Pancreas (tissue), 10 donors: Measurements from ENCODE around the gene TC2N. TPM values are rescaled to one million over a fixed set of nuclear protein-coding genes. Genes with fewer than 3 reads are reported as not detected.

ENCODE experiments used
- ATAC-seq, 4 donors: fragments of 200-7000 bp; cut with Tn5 transposase; one replicate each; pipeline versions ENCODE4 v1.8.0 to v1.9.1; 2020; ENCODE audit warnings: mild to moderate bottlenecking in 4 of 4, moderate library complexity in 4 of 4
- DNase-seq, 6 donors: peaks; one replicate each; pipeline ENCODE4 v3.0.0-alpha.2; 2020
- FAIRE-seq: peaks from 2 replicates; lab custom pipeline; 2012; peaks lifted over from hg19 to GRCh38; lab: Jason Lieb, UNC
- H3K27ac ChIP-seq, 4 donors: fragments of 200-600 bp; sonication (generic); 1 replicate in 3 of 4; 2 replicates in 1 of 4; pipeline versions ENCODE4 v1.5.0 to v1.8.0; 2020
- H3K27me3 ChIP-seq, 4 donors: fragments of 200-600 bp; one replicate each; pipeline ENCODE4 v1.8.0; 2021
- H3K36me3 ChIP-seq, 3 donors: fragments of 200-600 bp; sonication (generic) in 1 of 3; one replicate each; pipeline versions ENCODE4 v1.5.0 to v1.8.0; 2020 to 2021
- H3K4me1 ChIP-seq, 3 donors: fragments of 200-600 bp; one replicate each; pipeline ENCODE4 v1.8.0; 2021
- H3K4me3 ChIP-seq, 4 donors: fragments of 200-600 bp; sonication (generic) in 2 of 4; one replicate each; pipeline versions ENCODE4 v1.5.0 to v1.8.0; 2020 to 2021
- H3K9me3 ChIP-seq, 4 donors: fragments of 200-600 bp; one replicate each; pipeline ENCODE4 v1.8.0; 2021
- WGBS, 2 donors: extraction: QIAGEN DNeasy Blood & Tissue Kit; methylation state at CpG; one replicate each; pipeline ENCODE4 v1.1.7; 2013; 5-methylcytosine and 5-hydroxymethylcytosine counted together
- intact Hi-C, 3 donors: fragments of 100-400 bp; cut with DNase I; formaldehyde crosslinking; loops; one replicate each; pipeline versions ENCODE4 v1.11.1 to v1.14.2; 2022
- polyA plus RNA-seq, 2 donors: library from polyadenylated mRNA; stranded (reverse); fragments of 200-250 nt; gene quantifications; one replicate each; pipeline ENCODE4 v1.2.3, GENCODE V29; 2013
- total RNA-seq, 6 donors: library from RNA; stranded (reverse); fragmentation: NEBNext Ultra II Directional in 4 of 6; extraction: Animal tissue kit (Norgen Biotek cat#: 25700) in 4 of 6; gene quantifications; one replicate each; pipeline versions ENCODE4 v1.2.1 to v1.2.4, GENCODE V29; 2021 to 2023
- TF ChIP-seq, protein P1 (sequence below), 4 donors: fragments of 200-600 bp; sonication (generic) in 3 of 4; IDR thresholded peaks; one replicate each; pipeline versions ENCODE4 v1.5.0 to v1.8.0; 2021; ENCODE audit warnings: antibody characterized with exemption in 4 of 4
- donor health status: healthy with polysubstance abuse.
- donor health status: DM: no; HTN: no; CAD: no; lungs with moderate emphysema.
- donor health status: DM: no; HTN: no; CAD: no.
- donor health status: control.
- donor health status: control.
- donor health status: Bipolar disorder and iron deficiency.
- donor health status: DM: yes; HTN: yes; CAD: no.
- donor health status: DM: no; HTN: no; CAD: no.
- donor health status: DM: no; HTN: no; CAD: no.
- donor health status: DM: yes; HTN: yes; CAD: no.

The TC2N gene
- total and polyA plus RNA-seq, 8 donors = 23.9 to 215 (median 112) TPM

DNA sequence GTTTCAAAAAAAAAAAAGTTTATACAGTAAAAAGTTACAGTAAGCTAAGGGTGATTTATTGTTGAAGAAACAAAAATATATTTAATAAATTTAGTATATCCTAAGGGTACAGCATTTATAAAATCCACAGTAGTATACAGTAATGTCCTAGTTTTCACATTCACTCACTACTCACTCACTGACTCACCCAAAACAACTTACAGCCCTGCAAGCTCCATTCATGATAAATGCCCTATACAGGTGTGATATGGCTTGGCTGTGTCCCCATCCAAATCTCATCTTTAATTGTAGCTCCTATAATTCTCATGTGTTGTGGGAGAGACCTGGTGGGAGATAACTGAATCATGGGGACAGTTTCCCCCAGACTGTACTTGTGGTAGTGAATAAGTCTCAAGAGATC is 61.7 kb downstream of the TC2N start:
- TF ChIP-seq, protein P1, sequence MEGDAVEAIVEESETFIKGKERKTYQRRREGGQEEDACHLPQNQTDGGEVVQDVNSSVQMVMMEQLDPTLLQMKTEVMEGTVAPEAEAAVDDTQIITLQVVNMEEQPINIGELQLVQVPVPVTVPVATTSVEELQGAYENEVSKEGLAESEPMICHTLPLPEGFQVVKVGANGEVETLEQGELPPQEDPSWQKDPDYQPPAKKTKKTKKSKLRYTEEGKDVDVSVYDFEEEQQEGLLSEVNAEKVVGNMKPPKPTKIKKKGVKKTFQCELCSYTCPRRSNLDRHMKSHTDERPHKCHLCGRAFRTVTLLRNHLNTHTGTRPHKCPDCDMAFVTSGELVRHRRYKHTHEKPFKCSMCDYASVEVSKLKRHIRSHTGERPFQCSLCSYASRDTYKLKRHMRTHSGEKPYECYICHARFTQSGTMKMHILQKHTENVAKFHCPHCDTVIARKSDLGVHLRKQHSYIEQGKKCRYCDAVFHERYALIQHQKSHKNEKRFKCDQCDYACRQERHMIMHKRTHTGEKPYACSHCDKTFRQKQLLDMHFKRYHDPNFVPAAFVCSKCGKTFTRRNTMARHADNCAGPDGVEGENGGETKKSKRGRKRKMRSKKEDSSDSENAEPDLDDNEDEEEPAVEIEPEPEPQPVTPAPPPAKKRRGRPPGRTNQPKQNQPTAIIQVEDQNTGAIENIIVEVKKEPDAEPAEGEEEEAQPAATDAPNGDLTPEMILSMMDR (IDR thresholded peaks at IDR 0.05) = no peak
- H3K27me3 ChIP-seq = no peaks in the 10 kb centered on the region
- intact Hi-C loops = no loop called here
- H3K4me3 ChIP-seq = no peak overlapping the region
- DNase-seq (no peak), FAIRE-seq (no peak), ATAC-seq (peak in 1 of 4 donors; percentile 8)
- peaks cover 0 to 5% (median under 1%) of the 10 kb centered on the region in 3 donors for H3K4me1 ChIP-seq
- H3K36me3 ChIP-seq = peaks cover 0 to 69% (median 24%) of the 10 kb centered on the region in 3 donors
- no peaks in the 10 kb centered on the region for H3K9me3 ChIP-seq
- H3K27ac ChIP-seq = no peak overlapping the region

DNA sequence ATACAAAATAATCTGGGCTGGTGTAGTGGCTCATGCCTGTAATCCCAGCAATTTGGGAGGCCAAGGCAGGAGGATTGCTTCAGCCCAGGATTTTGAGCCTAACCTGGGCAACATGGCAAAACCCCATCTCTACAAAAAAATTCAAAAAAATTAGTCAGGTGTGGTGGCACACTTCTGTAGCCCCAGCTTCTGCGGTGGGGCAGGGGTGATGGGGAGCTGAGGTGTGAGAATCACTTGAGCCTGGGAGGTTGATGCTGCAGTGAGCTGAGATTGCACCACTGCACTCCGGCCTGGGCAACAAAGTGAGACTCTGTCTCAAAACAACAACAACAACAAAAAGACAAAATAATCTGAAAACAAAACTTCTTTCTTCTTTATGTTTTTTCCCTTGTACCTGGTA is 66.0 kb downstream of the TC2N start:
- Histone ChIP-seq H3K4me1 (peaks cover 0 to 21% (median 8%) of the 10 kb centered on the region in 3 donors), H3K4me3 (no peak overlapping the region), H3K27me3 (no peaks in the 10 kb centered on the region), H3K27ac (no peak overlapping the region), H3K36me3 (peaks cover 0 to 42% (median 14%) of the 10 kb centered on the region in 3 donors), H3K9me3 (no peaks in the 10 kb centered on the region)
- TF ChIP-seq, protein P1 (IDR thresholded peaks at IDR 0.05) = no peak
- intact Hi-C loops = no loop called here
- ATAC-seq = no peak
- 88 to 92% methylated on average over 2 of the region's 2 CpGs for WGBS, 2 donors
- no peak for DNase-seq
- FAIRE-seq = no peak

DNA sequence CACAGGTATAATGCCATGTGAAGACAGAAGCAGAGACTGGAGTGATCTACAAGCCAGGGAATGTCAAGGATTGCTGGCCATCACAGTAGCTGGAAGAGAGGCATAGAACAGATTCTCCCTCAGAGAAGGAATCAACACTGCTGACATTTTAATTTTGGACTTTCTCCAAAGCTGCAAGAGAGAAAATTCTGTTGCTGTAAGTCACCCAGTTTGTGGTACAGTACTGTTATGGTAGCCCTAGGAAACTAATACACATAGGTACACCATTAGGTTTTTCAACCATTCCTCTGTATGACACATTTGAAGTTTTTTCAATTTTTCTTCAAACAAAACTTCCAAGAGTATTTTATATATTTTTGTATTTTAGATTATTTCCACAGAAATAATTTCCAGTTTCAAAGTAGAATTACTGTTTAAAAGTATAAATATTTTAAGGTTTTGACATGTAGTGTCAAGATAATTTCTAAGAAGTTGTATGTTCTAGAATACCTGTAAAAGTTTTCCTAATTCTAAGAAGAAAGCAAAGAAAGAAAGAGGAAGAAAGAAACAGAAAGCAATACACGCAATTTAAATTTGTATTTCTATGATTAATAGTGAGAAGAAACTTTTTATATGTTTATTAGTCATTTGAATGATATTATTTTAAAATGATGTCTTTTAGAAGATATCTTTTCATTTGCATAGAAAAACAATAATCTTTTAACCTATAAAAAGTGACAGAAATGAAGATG is 70.6 kb downstream of the TC2N start:
- intact Hi-C loops = no loop called here
- no peaks in the 10 kb centered on the region for H3K27me3 ChIP-seq
- no peak overlapping the region for H3K4me3 ChIP-seq
- H3K27ac ChIP-seq = no peak overlapping the region
- TF ChIP-seq, protein P1 (IDR thresholded peaks at IDR 0.05) = no peak
- WGBS, 2 donors = 94 to 98% methylated on average over 1 of the region's 1 CpG
- no peak for DNase-seq
- ATAC-seq = peak in 1 of 4 donors; percentile 23
- no peaks in the 10 kb centered on the region for H3K9me3 ChIP-seq
- FAIRE-seq = no peak
- H3K4me1 ChIP-seq = peaks cover 0 to 21% (median 8%) of the 10 kb centered on the region in 3 donors
- H3K36me3 ChIP-seq = peaks cover 0 to 43% (median 15%) of the 10 kb centered on the region in 3 donors

DNA sequence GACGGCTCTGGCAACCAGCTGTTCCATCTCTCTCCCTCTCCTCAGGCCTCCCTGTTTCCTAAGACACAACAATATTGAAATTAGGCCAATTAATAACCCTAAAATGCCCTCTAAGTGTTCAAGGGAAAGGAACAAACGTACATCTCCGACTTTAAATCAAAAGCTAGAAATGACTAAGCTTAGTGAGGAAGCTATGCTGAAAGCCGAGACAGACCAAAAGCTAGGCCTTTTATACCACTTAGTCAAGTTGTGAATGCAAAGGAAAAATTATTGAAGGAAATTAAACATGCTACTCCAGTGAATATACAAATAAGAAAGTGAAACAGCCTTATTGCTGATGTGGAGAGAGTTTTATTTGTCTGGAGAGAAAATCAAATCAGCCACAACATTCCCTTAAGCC is 73.6 kb downstream of the TC2N start:
- FAIRE-seq (no peak), DNase-seq (no peak), ATAC-seq (no peak)
- Histone ChIP-seq H3K36me3 (peaks cover 0 to 32% (median 15%) of the 10 kb centered on the region in 3 donors), H3K4me1 (peaks cover 0 to 20% (median 4%) of the 10 kb centered on the region in 3 donors), H3K27me3 (no peaks in the 10 kb centered on the region), H3K4me3 (no peak overlapping the region), H3K27ac (no peak overlapping the region), H3K9me3 (no peaks in the 10 kb centered on the region)
- intact Hi-C loops = no loop called here
- TF ChIP-seq, protein P1 (IDR thresholded peaks at IDR 0.05) = no peak
- 80 to 82% methylated on average over 4 of the region's 4 CpGs for WGBS, 2 donors

DNA sequence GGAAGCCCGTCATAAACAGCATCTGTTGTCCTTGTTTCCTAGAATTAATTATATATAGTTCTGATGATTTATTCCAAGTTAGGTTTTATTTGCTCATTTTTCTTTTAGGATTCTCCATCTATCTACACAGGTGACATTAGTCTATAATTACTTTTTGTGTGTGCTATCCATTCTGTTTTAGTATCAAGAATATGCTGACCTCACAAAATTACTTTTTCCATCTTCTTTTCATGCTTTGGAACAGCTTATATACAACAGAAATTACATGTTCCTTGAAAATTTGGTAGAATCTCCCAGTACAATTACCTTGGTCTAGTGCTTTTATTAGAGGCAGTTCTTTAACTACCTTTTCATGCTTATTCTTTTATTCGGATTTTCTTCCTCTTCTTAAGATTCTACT is 81.1 kb downstream of the TC2N start:
- Histone ChIP-seq H3K27ac (no peak overlapping the region), H3K27me3 (no peaks in the 10 kb centered on the region), H3K9me3 (no peaks in the 10 kb centered on the region), H3K4me1 (peaks cover under 1 to 10% (median 7%) of the 10 kb centered on the region in 3 donors), H3K4me3 (no peak overlapping the region), H3K36me3 (peaks cover 0 to 56% (median 0%) of the 10 kb centered on the region in 3 donors)
- FAIRE-seq (no peak), ATAC-seq (no peak), DNase-seq (no peak)
- intact Hi-C loops = no loop called here
- TF ChIP-seq, protein P1 (IDR thresholded peaks at IDR 0.05) = no peak
- 93 to 94% methylated on average over 2 of the region's 2 CpGs for WGBS, 2 donors
